IMR-90 (cell line): ENCODE data around the gene PMPCB. TPM values are rescaled to one million over a fixed set of nuclear protein-coding genes. Genes with fewer than 3 reads are reported as not detected.

ENCODE experiments used
- ATAC-seq: fragments of 200-7000 bp; cut with Tn5 transposase; 2 replicates; pipeline ENCODE4 v1.9.1; 2020; ENCODE audit warnings: low read depth, mild to moderate bottlenecking, moderate library complexity
- BruUV-seq: library from RNA; stranded (reverse); fragments of 400-500 nt; replicated peaks from 2 replicates; lab custom pipeline; 2021; lab: Mats Ljungman, UMichigan
- CTCF ChIA-PET: fragments of 300-600 bp; formaldehyde crosslinking; extraction: SDS; loops from one replicate; lab custom pipeline; 2021; ENCODE audit warnings: antibody characterized with exemption; lab: Yijun Ruan, JAX
- POLR2A ChIA-PET: fragments of 300-600 bp; sonication (Branson Sonifier 250); formaldehyde crosslinking; loops from one replicate; lab custom pipeline; 2022; ENCODE audit warnings: antibody characterized with exemption; ENCODE audit not compliant: unreplicated experiment; lab: Charles Lee
- DNase-seq: peaks from one replicate; pipeline ENCODE4 v3.0.0; 2013
- H2AFZ ChIP-seq: replicated peaks from 2 replicates; pipeline ENCODE3; 2013; ENCODE audit warnings: low read length, mild to moderate bottlenecking; ENCODE audit not compliant: poor library complexity
- H2AK5ac ChIP-seq: 2 replicates; pipeline ENCODE4 v1.6.1; 2013; ENCODE audit warnings: low read depth, low read length, inconsistent platforms
- H2AK9ac ChIP-seq: replicated peaks from 2 replicates; pipeline ENCODE3; 2013; ENCODE audit warnings: mild to moderate bottlenecking, low read depth, low read length, moderate library complexity; ENCODE audit not compliant: poor library complexity
- H2BK120ac ChIP-seq: 2 replicates; pipeline ENCODE4 v1.6.1; 2013; ENCODE audit warnings: low read depth, low read length, inconsistent platforms
- H2BK15ac ChIP-seq: 3 replicates; pipeline ENCODE4 v1.6.1; 2013; ENCODE audit warnings: low read depth, low read length, inconsistent platforms
- H2BK20ac ChIP-seq: 2 replicates; pipeline ENCODE4 v1.6.1; 2013; ENCODE audit warnings: low read depth, mild to moderate bottlenecking, inconsistent platforms, low read length, moderate library complexity
- H2BK5ac ChIP-seq: 2 replicates; pipeline ENCODE4 v1.6.1; 2013; ENCODE audit warnings: mild to moderate bottlenecking, low read depth, low read length, inconsistent platforms; ENCODE audit not compliant: poor library complexity, severe bottlenecking
- H3K14ac ChIP-seq: replicated peaks from 2 replicates; pipeline ENCODE4 v1.6.1; 2013; ENCODE audit warnings: low read depth, low read length, inconsistent platforms
- H3K18ac ChIP-seq: 2 replicates; pipeline ENCODE4 v1.6.1; 2013; ENCODE audit warnings: low read depth, low read length, control low read depth
- H3K23ac ChIP-seq: 2 replicates; pipeline ENCODE4 v1.6.1; 2013; ENCODE audit warnings: low read depth, low read length, inconsistent platforms
- H3K27ac ChIP-seq: 2 replicates; pipeline ENCODE4 v1.5.1; 2013; ENCODE audit warnings: mild to moderate bottlenecking, control low read depth, low read length; ENCODE audit not compliant: insufficient read depth
- H3K27me3 ChIP-seq: 2 replicates; pipeline ENCODE4 v1.6.1; 2013; ENCODE audit warnings: low read length; ENCODE audit not compliant: control insufficient read depth, insufficient read depth
- H3K36me3 ChIP-seq: 2 replicates; pipeline ENCODE4 v1.6.1; 2013; ENCODE audit warnings: low read length, mixed read lengths; ENCODE audit not compliant: control insufficient read depth, insufficient read depth
- H3K4ac ChIP-seq: 2 replicates; pipeline ENCODE4 v1.6.1; 2013; ENCODE audit warnings: low read depth, low read length, inconsistent platforms
- H3K4me1 ChIP-seq: 2 replicates; pipeline ENCODE4 v1.6.1; 2013; ENCODE audit warnings: low read length, mixed read lengths; ENCODE audit not compliant: control insufficient read depth, insufficient read depth
- H3K4me2 ChIP-seq: 2 replicates; pipeline ENCODE4 v1.6.1; 2013; ENCODE audit warnings: low read depth, mild to moderate bottlenecking, control low read depth, low read length, moderate library complexity
- H3K4me3 ChIP-seq: 2 replicates; pipeline ENCODE4 v1.5.1; 2013; ENCODE audit warnings: low read depth, mild to moderate bottlenecking, control low read depth, low read length, moderate library complexity; ENCODE audit not compliant: insufficient read depth
- H3K56ac ChIP-seq: 2 replicates; pipeline ENCODE4 v1.6.1; 2013; ENCODE audit warnings: low read length, inconsistent platforms; ENCODE audit not compliant: insufficient read depth; ENCODE audit errors: extremely low read depth
- H3K79me1 ChIP-seq, 2 experiments: 2 replicates each; pipeline ENCODE4 v1.6.1; 2013; ENCODE audit warnings: low read length in 2 of 2, inconsistent platforms in 1 of 2, low read depth in 1 of 2
- H3K9ac ChIP-seq: 2 replicates; pipeline ENCODE4 v1.6.1; 2013; ENCODE audit warnings: low read depth, low read length, control low read depth
- H3K9me1 ChIP-seq: 2 replicates; pipeline ENCODE4 v1.6.1; 2013; ENCODE audit warnings: low read length, inconsistent platforms; ENCODE audit not compliant: insufficient read depth
- H3K9me3 ChIP-seq: 2 replicates; pipeline ENCODE4 v1.6.1; 2013; ENCODE audit warnings: low read length; ENCODE audit not compliant: control insufficient read depth, insufficient read depth
- H4K20me1 ChIP-seq: 2 replicates; pipeline ENCODE4 v1.6.1; 2013; ENCODE audit warnings: low read length, inconsistent platforms; ENCODE audit not compliant: insufficient read depth
- H4K5ac ChIP-seq: 2 replicates; pipeline ENCODE4 v1.6.1; 2013; ENCODE audit warnings: mild to moderate bottlenecking, low read depth, low read length, control low read depth
- H4K8ac ChIP-seq, 2 experiments: 2 replicates each; pipeline ENCODE4 v1.6.1; 2013; ENCODE audit warnings: low read depth in 2 of 2, low read length in 2 of 2, control low read depth in 1 of 2, inconsistent platforms in 1 of 2
- H4K91ac ChIP-seq: 2 replicates; pipeline ENCODE4 v1.6.1; 2013; ENCODE audit warnings: low read depth, low read length, inconsistent platforms; ENCODE audit not compliant: insufficient read depth
- CEBPB ChIP-seq: IDR thresholded peaks from 2 replicates; pipeline ENCODE4 v1.6.1; 2012; ENCODE audit warnings: low read depth, low read length, improper control_type of control experiment
- CTCF ChIP-seq: conservative IDR thresholded peaks from 2 replicates; pipeline ENCODE4 v1.5.1; 2012; ENCODE audit warnings: mild to moderate bottlenecking, low read depth, low read length, improper control_type of control experiment
- WGBS, 2 experiments: methylation state at CpG; one replicate each; pipeline versions ENCODE4 v1.1.5 to v1.1.7; 2013; ENCODE audit warnings: missing lambda C conversion rate in 2 of 2; ENCODE audit not compliant: insufficient read length in 1 of 2; ENCODE audit errors: extremely low coverage in 2 of 2; 5-methylcytosine and 5-hydroxymethylcytosine counted together
- dilution Hi-C: fragments of 300-500 bp; cut with HindIII; formaldehyde crosslinking; loops from one replicate; pipeline ENCODE4 v1.14.3; 2018; ENCODE audit warnings: low sequenced_read_pairs; ENCODE audit not compliant: unreplicated experiment
- in situ Hi-C: fragments of 300-500 bp; cut with MboI; formaldehyde crosslinking; loops from 3 replicates; pipeline ENCODE4 v1.14.3; 2019; ENCODE audit warnings: low sequenced_read_pairs, inconsistent platforms, mixed read lengths
- intact Hi-C: fragments of 100-400 bp; cut with micrococcal nuclease; formaldehyde crosslinking; loops from 2 replicates; pipeline ENCODE4 v1.10.0; 2022
- polyA plus RNA-seq, 3 experiments: library from polyadenylated mRNA; depleted of rRNA; stranded (reverse); fragments of >200 nt; gene quantifications; 2 replicates each; pipeline ENCODE4 v1.2.3, GENCODE V29; 2012; ENCODE audit warnings: low replicate concordance in 1 of 3
- total RNA-seq: library from RNA; depleted of rRNA; stranded (reverse); fragments of >200 nt; gene quantifications from 2 replicates; pipeline ENCODE4 v1.2.3, GENCODE V29; 2012

PMPCB gene
- total and polyA plus RNA-seq, 2 of the 4 experiments (the other 2 are of a cell fraction): 50.4 to 72.8 TPM

- Histone ChIP-seq H3K27ac (no peak overlapping the region), H3K36me3 (peaks cover 5% of the 10 kb centered on the region), H2AFZ (no peak overlapping the region), H2AK5ac (no peak overlapping the region), H3K4me2 (no peak overlapping the region), H3K4me3 (no peak overlapping the region), H4K8ac (peak overlapping the region; percentile 21 to 93; a peak in 3 of 4 replicates), H3K27me3 (no peaks in the 10 kb centered on the region), H3K4ac (no peak overlapping the region), H3K14ac (no peak overlapping the region), H3K9me1 (no peaks in the 10 kb centered on the region; the same call in 1 of the 2 replicates), H2AK9ac (no peak overlapping the region), H3K9me3 (no peaks in the 10 kb centered on the region), H3K79me1 (peaks cover 5 to 17% of the 10 kb centered on the region in 2 experiments; a peak in 2 of 4 replicates), H2BK120ac (no peak overlapping the region), H3K23ac (no peak overlapping the region), H3K18ac (no peak overlapping the region), H2BK20ac (no peak overlapping the region), H4K5ac (peak overlapping the region; percentile 18; the same call in 1 of the 2 replicates), H3K4me1 (no peaks in the 10 kb centered on the region; the same call in none of the 2 replicates), H2BK15ac (no peak overlapping the region), H4K91ac (no peak overlapping the region), H3K56ac (no peak overlapping the region), H3K9ac (no peak overlapping the region), H4K20me1 (peaks cover 11% of the 10 kb centered on the region; the same call in 1 of the 2 replicates), H2BK5ac (no peak overlapping the region)
- no CpG with 5 or more reads among the region's 5 CpGs for WGBS, 2 experiments
- dilution Hi-C loops (no loop called here), in situ Hi-C loops (no loop called here), intact Hi-C loops (no loop called here)
- BruUV-seq: no TSS peak
- TF ChIP-seq CTCF (no peak), CEBPB (no peak)
- CTCF ChIA-PET: no interaction called here
- POLR2A ChIA-PET: no interaction called here
- no peak for ATAC-seq
- DNase-seq: no peak
These were observed 49.2 kb downstream of the PMPCB start for GRCh38 chr7:103346396-103346795.
